ENCODE measurements around the gene DHH. TPM values are rescaled to one million over a fixed set of nuclear protein-coding genes. Genes with fewer than 3 reads are reported as not detected.

Gene DHH
- total and polyA plus RNA-seq, 4 donors: 0.16 to 2.6 (median 0.95) TPM

- WGBS, 2 donors: 95% methylated on average over 10 of the region's 10 CpGs
- DNase-seq (no peak), ATAC-seq (ENCODE audit: insufficient read depth, low FRiP score) (no peak)
- Histone ChIP-seq H3K36me3 (ENCODE audit: control insufficient read depth in 4 of 4, insufficient read depth in 4 of 4, low read length in 4 of 4) (peaks cover 18 to 52% (median 30%) of the 10 kb centered on the region in 4 donors), H3K27me3 (ENCODE audit: control insufficient read depth in 3 of 3, insufficient read depth in 3 of 3, low read length in 2 of 3) (no peaks in the 10 kb centered on the region), H3K4me1 (ENCODE audit: control insufficient read depth in 5 of 5, insufficient read depth in 5 of 5, low read length in 5 of 5) (peaks cover 9 to 43% (median 20%) of the 10 kb centered on the region in 5 donors), H3K27ac (ENCODE audit: low read depth in 1 of 2, low read length in 1 of 2) (no peak overlapping the region), H3K4me3 (no peak overlapping the region), H3K9me3 (ENCODE audit: control insufficient read depth in 4 of 4, insufficient read depth in 3 of 4, low read length in 3 of 4) (no peaks in the 10 kb centered on the region), H3K9ac (ENCODE audit: insufficient read depth in 1 of 2, low read length in 2 of 2) (no peak overlapping the region)
- TF ChIP-seq CTCF (IDR thresholded peaks at IDR 0.05; ENCODE audit: control extremely low read depth, extremely low read depth): no peak
These were observed 40.1 kb downstream of the DHH start for GRCh38 chr12:49054524-49054923.

GRCh38 chr12:49054096-49054495, 40.5 kb downstream of the DHH start:
- TF ChIP-seq CTCF (IDR thresholded peaks at IDR 0.05; ENCODE audit: control extremely low read depth, extremely low read depth): no peak
- no peaks in the 10 kb centered on the region for H3K27me3 ChIP-seq (ENCODE audit: control insufficient read depth in 3 of 3, insufficient read depth in 3 of 3, low read length in 2 of 3)
- no peak for DNase-seq
- no peak overlapping the region for H3K9ac ChIP-seq (ENCODE audit: insufficient read depth in 1 of 2, low read length in 2 of 2)
- no peaks in the 10 kb centered on the region for H3K9me3 ChIP-seq (ENCODE audit: control insufficient read depth in 4 of 4, insufficient read depth in 3 of 4, low read length in 3 of 4)
- H3K27ac ChIP-seq (ENCODE audit: low read depth in 1 of 2, low read length in 1 of 2): no peak overlapping the region
- H3K4me1 ChIP-seq (ENCODE audit: control insufficient read depth in 5 of 5, insufficient read depth in 5 of 5, low read length in 5 of 5): peaks cover 9 to 40% (median 20%) of the 10 kb centered on the region in 5 donors
- no peak overlapping the region for H3K4me3 ChIP-seq
- peaks cover 22 to 55% (median 33%) of the 10 kb centered on the region in 4 donors for H3K36me3 ChIP-seq (ENCODE audit: control insufficient read depth in 4 of 4, insufficient read depth in 4 of 4, low read length in 4 of 4)
- ATAC-seq (ENCODE audit: insufficient read depth, low FRiP score): no peak
- 87 to 92% methylated on average over 5 of the region's 5 CpGs for WGBS, 2 donors

- no peaks in the 10 kb centered on the region for H3K27me3 ChIP-seq (ENCODE audit: control insufficient read depth in 3 of 3, insufficient read depth in 3 of 3, low read length in 2 of 3)
- no peak for TF ChIP-seq CTCF (IDR thresholded peaks at IDR 0.05; ENCODE audit: control extremely low read depth, extremely low read depth)
- H3K27ac ChIP-seq (ENCODE audit: low read depth in 1 of 2, low read length in 1 of 2): no peak overlapping the region
- DNase-seq: no peak
- H3K4me3 ChIP-seq: no peak overlapping the region
- 91 to 94% methylated on average over 16 of the region's 16 CpGs for WGBS, 2 donors
- no peaks in the 10 kb centered on the region for H3K9me3 ChIP-seq (ENCODE audit: control insufficient read depth in 4 of 4, insufficient read depth in 3 of 4, low read length in 3 of 4)
- no peak for ATAC-seq (ENCODE audit: insufficient read depth, low FRiP score)
- peaks cover 32 to 68% (median 46%) of the 10 kb centered on the region in 4 donors for H3K36me3 ChIP-seq (ENCODE audit: control insufficient read depth in 4 of 4, insufficient read depth in 4 of 4, low read length in 4 of 4)
- H3K9ac ChIP-seq (ENCODE audit: insufficient read depth in 1 of 2, low read length in 2 of 2): no peak overlapping the region
- H3K4me1 ChIP-seq (ENCODE audit: control insufficient read depth in 5 of 5, insufficient read depth in 5 of 5, low read length in 5 of 5): peaks cover 9 to 25% (median 11%) of the 10 kb centered on the region in 5 donors
These were observed 42.0 kb downstream of the DHH start for GRCh38 chr12:49052451-49053208.
